Spleen (tissue), 7 donors: ENCODE measurements around the gene TIMP2.

Experiments
- POLR2A ChIP-seq, 3 donors: fragments of 450-650 bp; IDR thresholded peaks; one replicate each; pipeline ENCODE4 v1.5.1; 2017; ENCODE audit warnings: antibody characterized with exemption in 3 of 3, mild to moderate bottlenecking in 1 of 3
- POLR2AphosphoS5 ChIP-seq, 3 donors: sonication (generic); formaldehyde crosslinking; IDR thresholded peaks; one replicate each; pipeline ENCODE4 v1.5.1; 2017; ENCODE audit warnings: antibody characterized with exemption in 3 of 3
- TF ChIP-seq, protein P1 (sequence below), 11 experiments: fragments of 200-600 bp in 7 of 11; fragments of 450-650 bp in 4 of 11; sonication (generic) in 4 of 11; IDR thresholded peaks in 8 of 11; conservative IDR thresholded peaks in 3 of 11; 1 replicate in 7 of 11; 2 replicates in 4 of 11; pipeline versions ENCODE4 v1.4.0 to v1.8.0; 2016 to 2021; ENCODE audit warnings: antibody characterized with exemption in 11 of 11, inconsistent platforms in 4 of 11, mild to moderate bottlenecking in 1 of 11
- donor health status: DM: no; HTN: no; CAD: no; lungs with moderate emphysema.
- donor health status: DM: no; HTN: no; CAD: no.
- donor health status: DM: no; HTN: no; CAD: no.

DNA sequence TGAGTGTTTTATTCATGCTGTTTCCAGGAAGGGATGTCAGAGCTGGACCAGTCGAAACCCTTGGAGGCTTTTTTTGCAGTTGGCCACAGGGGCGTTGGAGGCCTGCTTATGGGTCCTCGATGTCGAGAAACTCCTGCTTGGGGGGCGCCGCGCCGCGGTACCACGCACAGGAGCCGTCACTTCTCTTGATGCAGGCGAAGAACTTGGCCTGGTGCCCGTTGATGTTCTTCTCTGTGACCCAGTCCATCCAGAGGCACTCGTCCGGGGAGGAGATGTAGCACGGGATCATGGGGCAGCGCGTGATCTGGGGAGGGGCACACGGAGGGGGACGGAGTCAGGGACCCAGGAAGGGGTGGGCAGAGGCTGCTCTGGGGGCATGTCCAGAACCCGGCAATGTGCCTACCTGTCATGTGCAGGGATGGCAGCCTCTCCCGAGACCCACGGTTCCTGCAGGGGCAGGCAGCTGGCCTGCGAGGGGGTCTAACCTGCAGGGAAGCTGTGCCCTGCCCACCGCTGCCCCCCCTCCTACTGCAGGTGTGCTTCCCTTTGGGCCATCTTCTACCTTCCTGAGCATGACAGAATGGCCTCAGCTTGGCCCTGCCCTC is 69.5 kb downstream of the TIMP2 start:
- TF ChIP-seq, protein P1, sequence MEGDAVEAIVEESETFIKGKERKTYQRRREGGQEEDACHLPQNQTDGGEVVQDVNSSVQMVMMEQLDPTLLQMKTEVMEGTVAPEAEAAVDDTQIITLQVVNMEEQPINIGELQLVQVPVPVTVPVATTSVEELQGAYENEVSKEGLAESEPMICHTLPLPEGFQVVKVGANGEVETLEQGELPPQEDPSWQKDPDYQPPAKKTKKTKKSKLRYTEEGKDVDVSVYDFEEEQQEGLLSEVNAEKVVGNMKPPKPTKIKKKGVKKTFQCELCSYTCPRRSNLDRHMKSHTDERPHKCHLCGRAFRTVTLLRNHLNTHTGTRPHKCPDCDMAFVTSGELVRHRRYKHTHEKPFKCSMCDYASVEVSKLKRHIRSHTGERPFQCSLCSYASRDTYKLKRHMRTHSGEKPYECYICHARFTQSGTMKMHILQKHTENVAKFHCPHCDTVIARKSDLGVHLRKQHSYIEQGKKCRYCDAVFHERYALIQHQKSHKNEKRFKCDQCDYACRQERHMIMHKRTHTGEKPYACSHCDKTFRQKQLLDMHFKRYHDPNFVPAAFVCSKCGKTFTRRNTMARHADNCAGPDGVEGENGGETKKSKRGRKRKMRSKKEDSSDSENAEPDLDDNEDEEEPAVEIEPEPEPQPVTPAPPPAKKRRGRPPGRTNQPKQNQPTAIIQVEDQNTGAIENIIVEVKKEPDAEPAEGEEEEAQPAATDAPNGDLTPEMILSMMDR (IDR thresholded peaks at IDR 0.05 in 8 of 11, conservative IDR thresholded peaks at IDR 0.05 in 3 of 11): no peak
- no peak for TF ChIP-seq POLR2A (IDR thresholded peaks at IDR 0.05)
- TF ChIP-seq POLR2AphosphoS5 (IDR thresholded peaks at IDR 0.05): peak in 1 of 3 donors; percentile 2
